GM21447 (cell line): Measurements from ENCODE around the gene PIEZO2.

Source experiments
- ATAC-seq: cut with Tn5 transposase; IDR thresholded peaks from one replicate; pipeline ENCODE4 v1.9.1; 2021; ENCODE audit not compliant: unreplicated experiment

The PIEZO2 gene

DNA sequence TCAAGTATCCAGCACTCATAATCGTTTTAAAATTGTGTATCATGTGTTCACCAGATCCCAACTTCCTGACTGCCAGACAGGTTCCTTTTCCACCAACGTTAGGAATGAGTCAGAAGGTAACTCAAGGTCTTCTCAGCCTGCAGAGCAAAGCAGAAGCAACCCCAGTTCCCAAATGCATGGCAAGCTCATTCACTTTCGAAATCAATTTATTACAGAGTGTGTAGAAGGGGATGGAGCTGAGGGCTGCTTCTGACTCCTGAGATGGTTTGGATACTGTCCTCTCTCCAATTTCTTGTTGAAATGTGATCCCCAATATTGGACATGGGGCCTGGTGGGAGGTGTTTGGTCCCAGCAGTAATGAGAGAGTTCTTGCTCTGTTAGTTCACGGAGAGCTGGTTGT is 114.5 kb downstream of the PIEZO2 start:
- no peak for ATAC-seq

DNA sequence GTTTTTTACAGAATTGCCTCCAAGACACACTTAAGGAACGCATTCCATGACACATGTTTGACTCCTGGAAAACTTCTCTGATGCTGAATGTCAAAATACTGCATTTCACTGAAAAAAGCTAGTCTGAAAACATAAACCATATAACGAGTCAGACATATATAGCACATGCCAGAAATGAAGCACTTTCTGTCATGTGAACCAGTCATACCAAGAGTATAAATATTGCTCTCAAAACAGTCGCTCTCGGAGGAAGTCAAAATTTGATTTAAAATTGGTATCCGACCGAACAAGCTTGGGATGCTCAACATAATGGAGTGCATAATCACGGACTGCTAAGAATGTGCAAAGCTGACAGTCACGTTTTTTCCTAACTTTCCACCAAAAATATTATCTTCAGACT is 115.9 kb downstream of the PIEZO2 start:
- no peak for ATAC-seq

DNA sequence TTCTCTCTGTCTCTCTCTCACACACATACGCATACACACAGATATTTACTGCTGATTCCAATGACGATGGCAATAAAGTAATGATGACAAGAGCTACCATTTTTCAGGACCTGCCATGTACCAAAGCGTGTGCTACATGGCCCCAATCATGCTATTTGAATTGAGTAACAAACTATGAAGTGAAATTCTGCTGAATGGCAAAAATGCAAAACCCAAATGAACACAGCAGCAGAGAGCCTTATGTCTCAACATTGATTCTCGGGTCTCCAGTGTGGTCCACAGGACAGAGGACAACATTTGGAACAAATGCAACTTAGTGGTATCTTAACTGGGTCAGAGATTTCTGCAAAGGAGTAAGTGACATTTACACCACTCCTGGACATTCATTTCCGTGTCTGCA is 117.4 kb downstream of the PIEZO2 start:
- ATAC-seq = no peak

DNA sequence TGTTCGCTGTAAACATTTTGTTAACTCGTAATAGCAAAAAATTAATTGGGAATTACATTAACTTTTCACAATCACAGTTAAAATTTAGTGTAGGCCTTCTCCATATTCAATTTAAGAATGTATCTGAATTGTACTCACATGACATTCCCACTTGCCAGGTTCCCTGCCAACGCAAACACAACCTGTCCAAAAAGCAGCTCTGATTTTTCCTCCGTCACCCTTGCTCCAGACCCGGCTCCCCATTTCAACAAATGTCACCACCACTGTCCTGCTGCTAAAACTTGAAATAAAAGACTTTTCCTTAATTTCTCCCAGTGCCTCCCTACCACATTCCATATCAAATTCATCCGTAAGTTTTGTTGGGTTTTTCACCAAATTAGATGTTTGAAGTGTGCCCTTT is 120.3 kb downstream of the PIEZO2 start:
- ATAC-seq = no peak

GRCh38 chr18:11027862-11028261 is 121.5 kb downstream of the PIEZO2 start:
- no peak for ATAC-seq

DNA sequence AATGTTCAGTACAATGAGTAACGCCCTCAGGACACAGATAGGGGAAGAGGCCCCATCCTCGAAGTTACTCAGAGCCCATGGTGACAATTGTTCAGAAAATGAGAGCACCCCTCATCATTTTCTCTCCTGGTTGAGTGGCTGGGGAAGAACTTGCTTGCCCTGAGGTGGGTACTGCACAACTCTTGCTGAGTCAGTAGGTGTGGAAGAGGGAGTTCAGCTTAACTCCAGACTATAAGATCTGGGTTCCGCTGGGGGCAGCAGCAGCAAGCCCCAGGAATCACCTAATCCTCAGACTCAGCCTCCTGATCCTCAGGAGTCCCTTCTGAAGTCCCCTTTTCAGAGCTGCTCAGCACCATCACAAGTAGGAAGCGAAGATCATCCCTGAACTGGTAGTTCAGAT is 123.7 kb downstream of the PIEZO2 start:
- no peak for ATAC-seq

DNA sequence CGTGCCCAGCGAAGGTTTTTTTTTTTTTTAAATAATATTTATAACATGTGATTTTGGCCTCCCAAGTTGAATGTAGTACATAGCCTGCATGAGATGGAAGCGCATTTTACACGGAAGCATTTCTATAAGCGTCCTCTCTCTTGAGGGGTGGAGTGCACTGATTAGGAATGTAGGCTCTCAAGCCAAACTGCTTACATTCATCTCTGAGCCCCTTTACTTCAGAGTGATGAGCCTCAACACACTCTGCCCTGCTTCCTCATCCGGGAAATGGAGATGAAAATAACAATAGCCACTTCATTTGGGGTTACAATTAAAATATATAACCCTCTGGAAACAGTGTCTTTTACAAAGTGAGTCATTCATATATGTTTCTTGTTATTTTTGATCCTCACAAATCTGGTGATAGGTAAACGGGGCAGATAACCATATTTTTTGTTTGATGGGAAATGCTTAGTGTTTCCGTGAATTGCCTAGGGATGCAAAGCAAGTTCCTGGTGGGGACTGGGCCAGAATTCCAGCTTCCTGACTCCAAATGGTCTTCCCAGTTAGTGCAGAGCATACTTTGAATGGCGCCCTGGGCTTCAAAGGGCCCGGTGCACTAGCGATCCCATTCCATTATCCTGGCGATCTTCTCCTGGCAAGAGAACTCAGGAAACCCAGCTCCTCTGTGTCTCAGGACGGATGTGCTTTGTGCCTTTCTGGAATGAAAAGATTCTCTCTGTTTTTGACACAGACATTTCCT is 124.3 kb downstream of the PIEZO2 start:
- ATAC-seq = no peak

DNA sequence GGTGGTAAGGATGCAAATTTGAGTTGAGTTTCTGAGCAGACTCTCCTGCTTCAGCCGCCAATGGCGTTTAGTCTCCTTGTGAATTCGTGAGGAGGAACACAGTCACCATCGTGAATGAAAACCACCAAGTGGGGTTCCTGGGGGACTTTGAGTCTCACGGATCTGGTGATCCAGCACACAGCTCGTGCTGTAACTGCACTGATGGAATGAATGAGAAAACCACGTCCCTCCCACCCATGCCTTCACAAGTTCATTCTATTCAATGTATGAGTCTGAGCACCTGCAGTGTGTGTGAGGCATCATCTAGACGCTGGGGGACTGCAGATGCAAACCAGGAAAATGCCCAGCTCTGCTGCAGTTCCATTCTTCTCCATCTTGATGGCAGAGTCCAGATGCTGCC is 127.9 kb downstream of the PIEZO2 start:
- ATAC-seq = no peak

- ATAC-seq = no peak
These were observed 128.4 kb downstream of the PIEZO2 start for GRCh38 chr18:11020877-11021414.

DNA sequence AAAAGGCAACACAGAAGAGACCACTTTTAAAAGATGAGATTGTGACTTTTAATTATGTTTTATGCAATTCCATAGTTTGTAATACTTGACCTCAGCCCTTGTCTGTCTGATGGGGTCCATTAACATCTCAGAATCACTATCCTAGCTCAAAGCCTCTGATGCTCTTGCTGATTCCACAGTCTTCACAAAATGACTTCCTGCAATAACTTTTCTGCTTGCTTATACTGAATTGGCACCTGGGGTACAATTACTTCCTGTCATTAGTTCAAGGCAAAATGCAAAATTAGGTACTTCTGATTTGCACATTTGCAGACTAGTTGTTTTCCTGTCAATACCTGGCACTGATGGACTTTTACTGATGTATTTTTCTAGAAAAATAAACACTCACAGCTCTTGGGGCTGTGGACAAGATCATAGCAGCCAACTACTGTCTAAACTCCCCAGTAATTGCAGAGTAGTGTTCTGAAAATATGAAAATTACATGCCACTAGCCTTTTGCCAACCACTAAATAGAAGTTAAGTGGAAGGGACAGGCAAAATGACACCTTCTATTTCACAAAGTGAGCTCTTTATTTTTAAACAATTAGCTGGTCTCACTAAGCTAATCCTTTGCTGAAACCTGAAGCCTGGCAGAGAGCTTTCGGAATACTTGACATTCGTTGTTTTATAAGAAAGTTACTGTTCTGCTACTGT is 129.1 kb downstream of the PIEZO2 start:
- ATAC-seq = no peak

- no peak for ATAC-seq
These were observed 129.9 kb downstream of the PIEZO2 start for GRCh38 chr18:11019295-11020105.

DNA sequence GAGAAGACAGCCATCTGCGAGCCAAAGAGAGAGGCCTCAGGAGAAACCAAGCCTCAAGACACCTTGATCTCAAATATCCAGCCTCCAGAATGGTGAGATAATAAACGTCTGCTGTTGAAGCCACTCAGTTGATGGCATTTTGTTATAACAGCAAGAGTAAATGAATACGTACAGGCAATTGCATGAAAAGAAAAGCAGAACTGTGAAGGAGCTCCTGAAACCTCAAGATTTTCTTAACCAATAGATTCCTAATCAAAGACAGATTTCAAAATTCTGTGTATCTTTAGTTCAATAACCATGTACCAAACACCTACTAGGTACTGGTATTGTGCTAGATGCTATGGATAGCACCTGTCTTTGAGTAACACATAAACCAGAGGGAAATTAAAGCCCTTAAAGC is 139.5 kb downstream of the PIEZO2 start:
- no peak for ATAC-seq

DNA sequence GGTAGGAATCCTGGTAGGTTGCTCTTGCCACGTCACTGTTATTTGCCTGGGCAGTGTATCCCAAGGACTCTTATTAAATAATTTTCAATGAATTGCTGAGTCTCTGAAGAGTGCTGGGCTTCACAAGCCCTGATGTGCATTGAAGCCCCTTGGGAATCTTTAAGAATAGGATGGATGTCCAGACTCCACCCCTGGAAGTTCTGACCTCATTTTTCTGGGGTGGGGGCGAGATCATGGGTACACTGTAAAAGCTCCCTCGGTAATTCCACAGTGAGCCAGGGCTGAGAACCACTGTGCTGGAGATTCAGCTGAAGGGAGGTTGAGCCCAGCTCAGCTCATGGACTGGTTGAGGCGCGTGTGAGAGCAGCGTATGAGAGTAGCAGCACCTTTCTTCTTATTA is 140.2 kb downstream of the PIEZO2 start:
- ATAC-seq = no peak

DNA sequence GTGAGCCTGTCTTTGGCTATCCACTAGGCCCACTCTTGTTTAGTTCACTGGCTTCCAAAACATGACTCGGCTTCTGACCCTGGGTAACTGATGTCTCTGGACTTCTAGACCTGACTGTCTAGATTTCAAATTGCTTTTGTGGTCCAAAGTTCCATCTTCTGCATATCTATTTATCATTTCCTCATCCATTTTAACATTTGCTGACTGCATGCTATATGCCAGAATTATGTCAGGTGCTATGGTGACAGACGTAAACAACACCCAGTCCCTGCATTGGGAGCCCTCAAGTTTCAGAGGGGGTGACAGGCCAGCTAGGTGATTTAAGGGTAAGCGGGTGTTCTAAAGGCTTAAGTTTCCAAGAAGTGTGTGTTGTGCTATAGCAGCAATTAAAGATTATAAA is 140.9 kb downstream of the PIEZO2 start:
- no peak for ATAC-seq

DNA sequence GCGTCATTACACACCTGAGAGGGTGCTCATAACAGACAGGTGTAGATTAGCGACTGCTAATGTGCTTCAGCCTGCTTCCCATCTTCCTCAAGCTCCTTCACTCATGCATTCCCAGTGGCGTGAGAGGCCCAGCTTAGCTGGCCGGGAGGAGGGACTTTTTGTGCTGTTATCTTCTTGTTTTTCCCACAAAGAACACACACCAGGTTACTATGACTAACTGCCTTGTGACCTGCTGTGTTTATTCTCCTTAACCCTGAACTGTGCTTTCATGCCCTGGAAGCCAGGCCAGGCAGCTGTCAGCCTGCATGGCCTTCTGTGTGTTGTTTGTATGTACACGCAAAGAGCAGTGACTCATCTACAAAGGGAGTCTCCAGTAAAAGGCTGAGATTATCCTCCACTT is 143.8 kb downstream of the PIEZO2 start:
- no peak for ATAC-seq

DNA sequence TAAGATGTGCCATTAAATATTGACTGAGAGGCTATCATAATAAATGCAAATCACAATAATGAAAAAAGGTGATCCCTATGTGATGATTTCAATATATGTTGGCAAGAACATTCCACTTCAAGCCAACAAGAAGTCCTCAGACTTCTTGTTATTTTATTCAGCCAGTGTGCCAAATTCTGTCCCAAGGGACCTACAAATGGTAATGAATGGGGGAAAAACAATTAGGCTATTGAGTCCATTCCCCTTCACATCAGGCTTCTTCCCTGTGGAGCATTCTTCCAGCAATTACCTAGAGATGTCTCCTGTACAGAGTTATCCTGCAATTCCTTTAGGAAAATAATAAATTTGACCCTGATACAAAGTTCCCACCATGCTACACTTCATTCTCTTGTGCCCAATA is 144.4 kb downstream of the PIEZO2 start:
- ATAC-seq = no peak

- no peak for ATAC-seq
These were observed 145.1 kb downstream of the PIEZO2 start for GRCh38 chr18:11004294-11004693.

DNA sequence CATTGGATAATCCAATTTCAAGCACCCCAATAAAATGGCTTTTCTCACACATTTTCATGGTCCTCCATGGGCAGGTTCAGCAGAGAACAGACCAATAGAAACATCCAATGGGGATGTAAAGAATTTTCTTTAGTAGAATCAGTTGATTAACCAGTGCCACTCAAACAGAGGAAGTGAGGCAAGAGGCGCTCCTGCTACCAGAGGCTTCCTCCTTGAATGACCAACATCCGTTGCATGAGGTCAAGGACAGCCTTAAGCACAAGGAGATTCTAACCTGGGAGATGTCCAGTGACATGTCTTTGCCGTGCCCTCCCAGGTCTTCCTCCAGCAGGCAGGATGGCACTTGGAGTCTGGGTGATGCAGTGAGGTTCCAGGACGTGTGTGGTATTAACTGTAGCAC is 146.6 kb downstream of the PIEZO2 start:
- ATAC-seq = no peak

DNA sequence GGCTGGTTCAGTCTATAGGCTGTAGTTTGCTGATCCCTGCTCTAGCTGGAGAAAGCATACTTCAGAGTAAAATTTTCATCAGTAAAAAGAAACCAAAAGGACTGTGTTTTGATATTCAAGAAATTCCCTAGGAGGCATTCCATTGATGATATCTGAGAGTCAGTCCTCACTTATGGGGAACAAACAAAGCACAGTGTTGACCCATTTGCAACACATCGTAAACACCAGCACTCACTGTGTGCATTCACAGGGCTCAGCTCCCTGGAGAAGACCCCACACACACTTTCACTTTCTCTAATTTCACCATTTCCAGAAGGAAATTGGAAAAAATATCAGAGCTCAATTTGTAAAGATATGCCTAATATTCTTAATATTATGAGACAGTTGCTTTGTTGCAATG is 147.1 kb downstream of the PIEZO2 start:
- no peak for ATAC-seq

DNA sequence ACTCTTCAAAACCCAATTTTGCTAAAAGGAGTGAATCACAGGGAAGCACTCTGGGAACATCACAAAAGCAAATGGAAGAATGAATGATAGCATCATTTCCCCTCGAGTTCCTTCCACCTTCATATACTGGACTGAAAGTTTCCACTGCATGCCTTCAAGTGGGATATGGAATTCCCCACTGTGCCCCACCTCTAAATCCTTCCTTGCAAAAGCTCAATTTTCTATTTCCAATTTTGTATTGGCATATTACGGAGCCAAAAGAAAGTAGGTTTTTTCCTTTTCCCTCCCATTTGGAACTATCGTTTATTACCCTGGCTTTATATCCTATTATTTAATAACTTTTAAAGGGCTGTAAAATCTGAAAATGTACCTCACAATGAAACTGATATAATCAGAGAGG is 149.3 kb downstream of the PIEZO2 start:
- no peak for ATAC-seq

DNA sequence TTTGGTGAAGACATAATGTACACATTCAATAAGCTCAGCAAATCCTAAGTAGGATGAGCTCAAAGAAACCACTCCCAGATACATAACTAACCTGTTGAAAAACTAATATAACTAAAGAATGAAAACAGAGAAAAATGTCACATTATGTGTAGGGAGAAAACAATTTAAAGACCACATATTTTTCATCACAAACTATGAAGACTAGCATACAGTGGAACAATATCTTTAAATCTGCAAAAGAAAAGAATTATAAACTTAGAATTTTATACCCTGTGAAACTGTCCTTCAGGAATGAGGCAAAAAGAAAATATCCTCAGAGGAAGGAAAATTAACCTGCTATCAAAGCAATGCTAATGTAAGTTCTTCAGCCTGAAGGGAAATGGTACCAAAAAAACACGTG is 151.5 kb downstream of the PIEZO2 start:
- ATAC-seq = no peak

DNA sequence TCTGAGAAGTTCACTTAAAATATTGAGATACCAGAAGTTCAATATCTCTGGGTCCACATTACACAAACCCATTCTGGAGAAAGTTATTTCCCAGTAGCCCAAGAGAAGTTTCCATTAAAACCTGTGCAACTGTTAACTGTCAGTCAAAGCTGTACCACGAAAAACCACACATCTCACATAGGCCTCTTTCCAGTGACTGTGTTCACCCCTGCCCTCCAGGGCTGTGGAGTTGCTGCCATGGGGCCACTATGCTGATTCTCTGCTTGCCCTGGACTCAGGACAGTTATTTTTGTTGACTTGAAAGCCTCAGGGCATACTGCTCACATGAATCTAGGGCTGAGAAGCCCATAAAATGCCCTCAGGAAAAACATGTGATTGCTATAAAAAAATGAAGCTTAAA is 153.8 kb downstream of the PIEZO2 start:
- ATAC-seq = no peak
